GM12872 (cell line): ENCODE data around the gene SETD2.

Source experiments
- TF ChIP-seq, protein P1 (sequence below): IDR thresholded peaks from 3 replicates; pipeline ENCODE4 v1.5.1; 2011; ENCODE audit warnings: low read depth, mild to moderate bottlenecking, low read length, moderate library complexity; ENCODE audit not compliant: insufficient read depth

SETD2 gene

DNA sequence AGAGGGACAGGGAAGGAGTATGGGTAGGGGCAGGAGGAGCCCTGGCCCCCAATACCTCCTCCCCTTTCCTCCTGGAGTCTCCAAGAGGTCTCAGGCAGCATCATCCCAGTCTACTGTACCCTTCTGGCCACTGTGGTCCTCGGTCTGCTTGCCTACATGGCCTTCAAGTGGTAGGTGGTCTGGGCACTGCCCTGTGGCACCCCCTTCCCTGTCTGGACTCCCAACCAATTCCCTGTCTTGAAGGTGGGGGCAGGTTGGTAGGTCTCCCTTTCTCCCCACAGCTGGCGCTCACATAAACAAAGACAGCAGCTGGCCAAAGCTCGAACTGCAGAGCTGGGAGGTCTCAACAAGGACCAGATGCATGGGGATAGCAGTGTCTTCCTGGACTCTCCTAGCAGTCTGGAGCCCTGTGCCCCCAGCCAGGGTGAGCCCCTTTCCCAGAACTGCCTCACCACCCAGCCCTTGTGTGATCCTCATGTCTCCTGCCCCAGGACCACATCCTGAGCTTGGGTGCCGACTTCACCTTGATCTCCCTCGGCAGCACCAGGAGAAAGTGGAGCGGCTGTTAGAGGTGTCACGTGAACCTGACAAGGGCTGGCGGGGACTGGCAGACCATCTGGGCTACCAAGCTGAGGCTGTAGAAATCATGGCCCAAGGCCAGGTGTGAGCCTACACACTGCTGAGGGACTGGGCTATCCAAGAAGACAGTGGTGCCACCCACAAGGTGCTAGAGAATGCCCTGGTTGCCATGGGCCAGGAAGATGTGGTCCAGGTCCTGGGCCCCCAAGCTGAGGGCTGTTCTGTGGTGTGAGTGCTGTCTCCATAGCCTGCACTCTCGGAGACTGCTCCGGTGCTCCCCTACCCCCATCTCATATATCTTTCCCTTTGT, 151.3 kb downstream of the SETD2 start:
- TF ChIP-seq, protein P1, sequence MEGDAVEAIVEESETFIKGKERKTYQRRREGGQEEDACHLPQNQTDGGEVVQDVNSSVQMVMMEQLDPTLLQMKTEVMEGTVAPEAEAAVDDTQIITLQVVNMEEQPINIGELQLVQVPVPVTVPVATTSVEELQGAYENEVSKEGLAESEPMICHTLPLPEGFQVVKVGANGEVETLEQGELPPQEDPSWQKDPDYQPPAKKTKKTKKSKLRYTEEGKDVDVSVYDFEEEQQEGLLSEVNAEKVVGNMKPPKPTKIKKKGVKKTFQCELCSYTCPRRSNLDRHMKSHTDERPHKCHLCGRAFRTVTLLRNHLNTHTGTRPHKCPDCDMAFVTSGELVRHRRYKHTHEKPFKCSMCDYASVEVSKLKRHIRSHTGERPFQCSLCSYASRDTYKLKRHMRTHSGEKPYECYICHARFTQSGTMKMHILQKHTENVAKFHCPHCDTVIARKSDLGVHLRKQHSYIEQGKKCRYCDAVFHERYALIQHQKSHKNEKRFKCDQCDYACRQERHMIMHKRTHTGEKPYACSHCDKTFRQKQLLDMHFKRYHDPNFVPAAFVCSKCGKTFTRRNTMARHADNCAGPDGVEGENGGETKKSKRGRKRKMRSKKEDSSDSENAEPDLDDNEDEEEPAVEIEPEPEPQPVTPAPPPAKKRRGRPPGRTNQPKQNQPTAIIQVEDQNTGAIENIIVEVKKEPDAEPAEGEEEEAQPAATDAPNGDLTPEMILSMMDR, result no peak

DNA sequence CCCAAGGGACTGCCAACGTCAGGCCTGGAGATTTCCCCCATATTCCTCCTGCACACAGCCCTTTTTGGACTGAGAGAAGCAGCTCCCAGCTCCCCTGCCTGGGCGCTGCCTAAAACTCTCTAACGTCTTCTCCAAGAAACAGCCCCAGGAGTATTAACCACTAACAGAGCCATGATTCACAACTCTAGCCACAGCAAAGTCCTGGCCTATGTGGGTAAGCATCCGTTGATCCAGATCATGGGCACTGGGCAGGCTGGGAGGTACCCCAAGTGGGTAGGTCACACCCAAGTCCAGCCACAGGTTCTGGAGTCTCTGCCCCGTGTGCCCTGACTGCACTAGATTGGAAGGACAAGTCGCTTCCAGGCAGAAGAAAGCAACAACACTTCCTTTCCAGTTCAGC, 152.5 kb downstream of the SETD2 start:
- TF ChIP-seq, protein P1, result no peak

DNA sequence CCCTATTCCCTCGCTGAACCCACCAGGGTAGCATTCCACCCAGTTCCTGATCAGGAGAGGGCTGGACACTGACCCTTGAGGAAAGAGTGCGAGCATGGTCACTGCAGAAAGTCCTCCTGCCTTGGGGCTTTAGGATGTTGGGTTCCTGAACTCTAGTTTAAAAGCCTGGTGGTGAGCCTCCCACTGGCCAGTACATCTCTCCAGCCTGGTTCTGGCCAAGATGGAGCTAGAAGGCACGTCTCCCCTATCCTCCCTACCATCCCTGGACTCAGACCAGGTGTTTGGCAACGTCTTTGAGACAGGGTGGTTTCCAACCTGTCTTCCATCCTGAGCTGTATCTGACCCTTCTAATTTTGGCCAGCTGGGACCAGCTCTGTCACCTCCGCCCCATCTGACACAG, 153.0 kb downstream of the SETD2 start:
- TF ChIP-seq, protein P1, result no peak

DNA sequence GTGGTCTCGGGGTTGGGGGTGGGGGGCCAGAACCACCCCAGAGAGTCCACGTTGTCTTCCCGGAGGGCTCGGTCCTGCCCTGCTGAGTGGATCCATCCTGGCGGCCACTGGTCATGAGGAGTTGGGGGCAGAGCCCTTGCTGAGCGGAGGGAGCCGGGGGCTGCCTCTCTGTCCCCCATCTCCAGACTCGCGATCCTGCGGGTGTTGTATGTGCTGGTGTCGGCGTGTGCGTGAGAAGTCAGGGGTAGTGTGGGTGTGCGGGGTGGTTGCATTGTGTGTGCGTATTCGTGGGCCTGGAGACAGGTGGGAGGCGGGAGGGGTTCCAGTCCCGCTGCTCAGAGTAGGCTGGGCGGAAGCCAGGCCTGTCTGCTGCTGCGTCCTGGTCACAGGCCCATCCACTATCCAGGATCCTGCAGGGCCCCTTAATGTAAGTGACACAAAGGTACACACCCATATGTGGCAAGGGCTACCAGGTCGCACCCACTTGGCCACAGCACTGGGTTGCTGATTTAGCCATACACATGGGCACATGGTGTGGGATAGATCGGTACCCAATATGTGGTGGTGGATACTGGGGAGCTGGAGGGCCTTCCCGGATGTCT, 153.7 kb downstream of the SETD2 start:
- TF ChIP-seq, protein P1, result no peak

DNA sequence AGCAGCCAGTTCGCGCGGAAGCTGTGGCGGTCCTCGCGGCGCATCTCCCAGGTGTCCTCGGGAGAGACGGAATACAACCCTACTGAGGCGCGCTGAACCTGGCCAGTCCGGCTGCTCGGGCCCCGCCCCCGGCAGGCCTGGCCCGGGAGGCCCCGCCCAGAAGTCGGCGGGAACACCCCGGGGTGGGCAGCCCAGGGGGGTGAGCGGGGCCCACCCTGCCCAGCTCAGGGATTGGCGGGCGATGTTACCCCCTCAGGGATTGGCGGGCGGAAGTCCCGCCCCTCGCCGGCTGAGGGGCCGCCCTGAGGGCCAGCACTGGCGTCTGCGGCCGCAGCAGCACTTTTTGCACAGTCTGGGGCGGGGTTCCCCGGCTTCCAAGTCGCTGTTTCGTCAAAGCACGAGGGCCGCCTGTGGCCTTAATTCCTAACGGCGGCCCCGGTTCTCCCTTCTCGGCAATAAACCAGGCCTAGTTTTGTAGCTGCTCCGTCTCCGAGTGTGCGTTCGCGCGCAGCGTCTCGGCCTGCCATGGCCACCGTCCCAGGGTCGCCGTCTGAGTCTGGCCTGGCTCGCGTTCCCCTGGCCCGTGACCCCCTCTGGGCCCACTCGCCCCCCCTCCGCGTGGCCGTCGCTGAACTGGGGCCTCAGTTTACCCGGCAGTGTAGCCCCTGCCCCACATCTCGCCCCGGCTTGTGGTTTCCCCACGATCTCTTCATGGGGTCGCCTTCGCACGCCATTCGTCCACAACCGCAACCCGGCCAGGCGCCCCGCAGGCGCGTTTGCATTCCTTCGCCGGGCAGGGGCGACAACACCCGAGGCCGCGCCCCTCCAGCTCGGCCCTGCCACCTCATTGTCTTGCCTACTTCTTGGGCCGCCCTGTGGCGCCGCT, 154.4 kb downstream of the SETD2 start:
- TF ChIP-seq, protein P1, result no peak

DNA sequence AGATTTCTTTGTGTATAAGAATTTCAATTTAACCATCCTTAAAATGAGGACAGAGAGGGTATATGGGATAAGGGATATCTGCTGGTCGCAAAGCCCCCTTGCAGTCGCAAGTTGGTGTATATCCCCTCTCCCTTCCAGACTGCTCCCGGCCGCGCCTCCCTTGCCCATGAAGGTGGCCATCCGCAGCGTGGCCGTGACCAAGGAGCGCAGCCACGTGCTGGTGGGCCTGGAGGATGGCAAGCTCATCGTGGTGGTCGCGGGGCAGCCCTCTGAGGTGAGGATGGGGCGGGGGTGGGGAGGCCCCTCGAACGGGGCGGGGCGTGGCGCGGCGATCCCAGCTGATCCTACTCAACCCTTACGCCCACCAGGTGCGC, 155.1 kb downstream of the SETD2 start:
- TF ChIP-seq, protein P1, result no peak

DNA sequence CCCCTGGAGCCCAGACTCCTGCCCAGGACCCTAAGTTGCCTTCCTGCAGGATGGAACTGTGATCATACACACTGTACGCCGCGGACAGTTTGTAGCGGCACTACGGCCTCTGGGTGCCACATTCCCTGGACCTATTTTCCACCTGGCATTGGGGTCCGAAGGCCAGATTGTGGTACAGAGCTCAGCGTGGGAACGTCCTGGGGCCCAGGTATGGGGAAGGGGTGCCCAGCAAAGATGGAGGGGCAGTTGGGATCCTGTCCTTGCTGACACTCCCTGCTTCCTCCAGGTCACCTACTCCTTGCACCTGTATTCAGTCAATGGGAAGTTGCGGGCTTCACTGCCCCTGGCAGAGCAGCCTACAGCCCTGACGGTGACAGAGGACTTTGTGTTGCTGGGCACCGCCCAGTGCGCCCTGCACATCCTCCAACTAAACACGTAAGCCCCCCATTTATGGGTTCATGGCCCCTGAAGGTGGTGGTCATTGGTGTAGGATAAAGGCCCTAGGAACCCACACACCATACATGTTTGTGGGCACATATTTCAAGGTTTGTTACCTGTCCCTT, 155.6 kb downstream of the SETD2 start:
- TF ChIP-seq, protein P1, result no peak
